Measurements from ENCODE around the gene RTP5.
"Not testable (repeated sequence)": the region's sequence is repeated elsewhere in the genome, so short reads cannot be mapped to it uniquely, and the experiment has no call there.

DNA sequence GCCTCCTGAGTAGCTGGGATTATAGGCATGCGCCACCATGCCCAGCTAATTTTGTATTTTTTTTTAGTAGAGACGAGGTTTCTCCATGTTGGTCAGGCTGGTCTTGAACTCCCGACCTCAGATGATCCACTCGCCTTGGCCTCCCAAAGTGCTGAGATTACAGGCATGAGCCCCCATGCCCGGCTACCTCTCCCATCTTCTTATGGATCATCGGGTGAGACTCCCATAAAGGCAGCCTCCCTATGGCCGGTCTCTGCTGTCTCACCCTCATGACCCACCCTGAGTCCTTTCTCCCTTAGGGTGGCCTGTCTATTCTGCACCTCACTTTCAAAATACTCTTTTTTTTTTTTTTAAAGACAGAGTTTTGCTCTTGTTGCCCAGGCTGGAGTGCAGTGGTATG lies 38.3 kb downstream of the RTP5 start:
- TF ChIP-seq, protein P1, sequence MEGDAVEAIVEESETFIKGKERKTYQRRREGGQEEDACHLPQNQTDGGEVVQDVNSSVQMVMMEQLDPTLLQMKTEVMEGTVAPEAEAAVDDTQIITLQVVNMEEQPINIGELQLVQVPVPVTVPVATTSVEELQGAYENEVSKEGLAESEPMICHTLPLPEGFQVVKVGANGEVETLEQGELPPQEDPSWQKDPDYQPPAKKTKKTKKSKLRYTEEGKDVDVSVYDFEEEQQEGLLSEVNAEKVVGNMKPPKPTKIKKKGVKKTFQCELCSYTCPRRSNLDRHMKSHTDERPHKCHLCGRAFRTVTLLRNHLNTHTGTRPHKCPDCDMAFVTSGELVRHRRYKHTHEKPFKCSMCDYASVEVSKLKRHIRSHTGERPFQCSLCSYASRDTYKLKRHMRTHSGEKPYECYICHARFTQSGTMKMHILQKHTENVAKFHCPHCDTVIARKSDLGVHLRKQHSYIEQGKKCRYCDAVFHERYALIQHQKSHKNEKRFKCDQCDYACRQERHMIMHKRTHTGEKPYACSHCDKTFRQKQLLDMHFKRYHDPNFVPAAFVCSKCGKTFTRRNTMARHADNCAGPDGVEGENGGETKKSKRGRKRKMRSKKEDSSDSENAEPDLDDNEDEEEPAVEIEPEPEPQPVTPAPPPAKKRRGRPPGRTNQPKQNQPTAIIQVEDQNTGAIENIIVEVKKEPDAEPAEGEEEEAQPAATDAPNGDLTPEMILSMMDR (IDR thresholded peaks at IDR 0.05), result not testable (repeated sequence)
- TF ChIP-seq POLR2A, POLR2AphosphoS5, EP300 (IDR thresholded peaks at IDR 0.05): not testable (repeated sequence)

Data from upper lobe of left lung (tissue), 4 donors.